IPS-20b (cell line): ENCODE data around the gene YIF1B.
"Not testable (repeated sequence)": the region's sequence is repeated elsewhere in the genome, so short reads cannot be mapped to it uniquely, and the experiment has no call there.

Experiments used
- H3K27ac ChIP-seq: one replicate; pipeline ENCODE4 v1.5.1; 2013; ENCODE audit warnings: low read length
- H3K27me3 ChIP-seq: 2 replicates; pipeline ENCODE4 v1.6.1; 2013; ENCODE audit warnings: mild to moderate bottlenecking, low read length, inconsistent platforms; ENCODE audit not compliant: insufficient read depth
- H3K36me3 ChIP-seq: 2 replicates; pipeline ENCODE4 v1.6.1; 2013; ENCODE audit warnings: low read depth, mild to moderate bottlenecking, inconsistent platforms, low read length, moderate library complexity; ENCODE audit not compliant: insufficient read depth
- H3K4me1 ChIP-seq: 2 replicates; pipeline ENCODE4 v1.6.1; 2013; ENCODE audit warnings: mild to moderate bottlenecking, control low read depth, inconsistent platforms, low read length, moderate library complexity; ENCODE audit not compliant: insufficient read depth
- H3K4me3 ChIP-seq: 2 replicates; pipeline ENCODE4 v1.5.1; 2013; ENCODE audit warnings: mild to moderate bottlenecking, low read length, inconsistent platforms
- H3K9ac ChIP-seq: 2 replicates; pipeline ENCODE4 v1.6.1; 2013; ENCODE audit warnings: low read depth, mild to moderate bottlenecking, inconsistent platforms, low read length, moderate library complexity
- H3K9me3 ChIP-seq: 2 replicates; pipeline ENCODE4 v1.6.1; 2013; ENCODE audit warnings: mild to moderate bottlenecking, low read depth, low read length, inconsistent platforms; ENCODE audit not compliant: insufficient read depth

The YIF1B gene

DNA sequence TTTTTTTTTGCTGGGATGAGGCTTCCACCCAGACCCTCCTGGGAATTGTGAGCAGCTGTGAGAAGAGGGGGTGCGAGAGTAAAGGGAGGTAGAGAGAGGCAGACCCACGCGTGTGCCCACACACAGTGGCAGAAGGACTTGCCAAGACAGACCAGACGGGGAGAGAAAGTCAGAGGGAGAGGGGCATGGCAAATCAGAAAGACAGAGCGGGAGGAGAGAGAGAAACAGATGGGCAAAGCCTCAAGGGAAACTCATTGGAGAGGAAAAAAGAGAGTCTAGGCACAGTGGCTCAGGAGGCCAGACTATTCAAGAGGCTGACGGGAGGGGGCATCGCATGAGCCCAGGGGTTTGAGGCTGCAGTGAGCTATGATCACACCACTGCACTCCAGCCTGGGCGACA is 36.9 kb upstream of the YIF1B start:
- Histone ChIP-seq H3K9ac (no peak overlapping the region), H3K27me3 (peaks cover 15% of the 10 kb centered on the region), H3K36me3 (no peaks in the 10 kb centered on the region), H3K9me3 (no peaks in the 10 kb centered on the region), H3K4me1 (no peaks in the 10 kb centered on the region), H3K4me3 (no peak overlapping the region), H3K27ac (no peak overlapping the region)

DNA sequence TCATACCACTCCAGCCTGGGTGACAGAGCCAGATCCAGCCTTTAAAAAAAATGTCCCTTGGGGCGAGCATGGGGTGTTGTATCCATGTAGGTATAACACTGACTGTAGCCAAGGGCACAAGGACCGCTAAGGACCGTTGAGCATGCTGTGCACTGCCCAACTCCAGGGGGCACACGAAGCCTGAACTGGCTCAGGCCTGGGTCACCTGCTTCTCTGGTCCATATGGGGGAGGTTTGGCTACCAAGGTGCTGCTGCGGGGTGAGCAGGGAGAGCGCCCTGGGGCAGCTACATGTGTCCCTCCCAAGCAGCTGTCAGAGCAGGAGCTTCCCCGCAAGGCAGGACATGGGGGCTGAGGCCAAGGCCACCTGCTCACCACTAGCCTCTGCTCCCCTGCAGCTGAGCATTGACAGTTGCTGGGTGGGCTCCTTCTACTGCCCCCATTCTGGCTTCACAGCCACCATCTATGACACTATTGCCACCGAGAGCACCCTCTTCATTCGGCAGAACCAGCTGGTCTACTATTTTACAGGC is 36.2 kb upstream of the YIF1B start:
- H3K27ac ChIP-seq = no peak overlapping the region
- peaks cover 13% of the 10 kb centered on the region for H3K27me3 ChIP-seq
- H3K9ac ChIP-seq = no peak overlapping the region

DNA sequence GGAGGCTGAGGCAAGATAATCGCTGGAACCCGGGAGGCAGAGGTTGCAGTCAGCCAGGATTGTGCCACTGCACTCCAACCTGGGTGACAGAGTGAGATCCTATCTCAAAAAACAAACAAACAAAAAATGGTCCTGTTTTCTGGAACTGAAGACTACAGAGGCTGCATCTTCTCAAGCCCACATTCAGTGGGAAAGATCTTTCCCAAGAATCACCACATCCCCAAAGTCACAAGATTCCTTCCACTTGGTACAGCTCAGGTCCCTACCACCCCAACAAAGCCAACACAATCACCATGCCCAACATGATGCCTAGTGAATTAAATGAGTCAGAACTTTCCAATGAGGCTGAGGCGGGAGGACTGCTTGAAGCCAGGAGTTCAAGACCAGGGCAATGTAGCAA is 35.1 kb upstream of the YIF1B start:
- Histone ChIP-seq H3K27me3 (0 out of 2 replicates have a peak, but pooled peaks cover 3% of the 10 kb centered on the region), H3K27ac (no peak overlapping the region), H3K9ac (no peak overlapping the region), H3K9me3 (no peaks in the 10 kb centered on the region), H3K36me3 (no peaks in the 10 kb centered on the region), H3K4me3 (no peak overlapping the region), H3K4me1 (no peaks in the 10 kb centered on the region)

More for the DNA sequence above, 36.2 kb upstream of the YIF1B start:
- H3K4me3 ChIP-seq = no peak overlapping the region
- H3K36me3 ChIP-seq = no peaks in the 10 kb centered on the region
- H3K4me1 ChIP-seq = no peaks in the 10 kb centered on the region
- H3K9me3 ChIP-seq = no peaks in the 10 kb centered on the region

DNA sequence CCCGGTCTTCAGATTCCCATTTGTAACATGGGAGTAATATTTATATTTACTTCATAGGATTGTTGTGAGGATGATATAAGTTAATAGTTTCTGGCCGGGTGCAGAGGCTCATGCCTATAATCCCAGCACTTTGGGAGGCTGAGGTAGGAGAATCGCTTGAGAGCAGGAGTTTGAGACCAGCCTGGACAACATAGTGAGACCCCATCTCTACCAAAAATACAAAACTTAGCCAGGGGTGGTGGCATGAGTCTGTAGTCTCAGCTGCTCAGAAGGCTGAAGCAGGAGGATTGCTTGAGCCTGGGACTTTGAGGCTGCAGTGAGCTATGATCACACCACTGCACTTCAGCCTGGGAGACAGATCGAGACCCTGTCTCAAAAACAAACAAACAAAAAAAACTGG is 31.1 kb upstream of the YIF1B start:
- no peaks in the 10 kb centered on the region for H3K36me3 ChIP-seq
- H3K27me3 ChIP-seq = no peaks in the 10 kb centered on the region
- H3K4me1 ChIP-seq = no peaks in the 10 kb centered on the region
- H3K4me3 ChIP-seq = no peak overlapping the region
- no peak overlapping the region for H3K9ac ChIP-seq
- no peaks in the 10 kb centered on the region for H3K9me3 ChIP-seq
- no peak overlapping the region for H3K27ac ChIP-seq

DNA sequence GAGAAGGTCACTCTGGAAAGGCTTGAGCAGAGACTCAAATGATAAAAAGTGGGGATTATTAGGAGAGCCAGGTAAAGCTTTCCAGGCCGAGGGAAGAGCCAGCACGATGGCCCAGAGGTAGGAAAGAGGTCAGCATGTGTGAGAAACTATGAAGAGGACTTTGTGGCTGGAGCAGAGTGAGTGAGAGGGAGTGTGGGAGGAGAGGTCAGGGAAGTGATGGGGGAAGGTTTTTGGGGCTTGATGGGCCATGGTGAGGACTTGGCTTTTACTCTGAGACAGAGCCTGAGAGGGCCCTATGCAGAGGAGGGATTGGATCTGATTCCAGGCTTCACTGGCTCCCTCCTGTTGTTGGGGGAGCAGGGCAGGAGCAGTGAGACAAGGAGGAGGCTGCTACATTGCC is 25.2 kb upstream of the YIF1B start:
- Histone ChIP-seq H3K27me3 (no peaks in the 10 kb centered on the region), H3K4me1 (peaks cover 4% of the 10 kb centered on the region; the same call in 1 of the 2 replicates)

DNA sequence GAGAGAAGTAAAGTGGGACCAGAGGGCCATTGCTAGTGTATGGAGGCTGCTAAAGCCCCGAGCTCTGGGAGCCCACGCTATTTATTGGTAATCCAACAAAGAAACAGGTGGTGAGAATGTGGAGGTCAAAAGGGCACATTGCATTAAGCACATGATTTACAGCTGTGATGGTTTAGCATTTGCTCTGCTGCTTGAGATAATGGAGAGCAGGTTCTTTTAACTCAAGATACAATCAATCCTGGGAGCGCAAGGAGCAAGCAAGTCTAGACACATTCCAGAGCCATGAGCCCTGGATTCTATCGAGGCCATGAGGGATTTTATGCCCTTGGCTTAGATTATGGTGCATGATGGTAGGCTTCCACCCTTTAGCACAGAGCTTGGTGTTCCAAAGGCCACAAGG is 23.3 kb upstream of the YIF1B start:
- H3K4me1 ChIP-seq, H3K9me3 ChIP-seq, H3K4me3 ChIP-seq, H3K27ac ChIP-seq, H3K27me3 ChIP-seq, H3K36me3 ChIP-seq, H3K9ac ChIP-seq: not testable (repeated sequence)

More for the DNA sequence above, 25.2 kb upstream of the YIF1B start:
- Histone ChIP-seq H3K9ac (no peak overlapping the region), H3K4me3 (no peak overlapping the region), H3K9me3 (no peaks in the 10 kb centered on the region), H3K27ac (no peak overlapping the region), H3K36me3 (no peaks in the 10 kb centered on the region)

DNA sequence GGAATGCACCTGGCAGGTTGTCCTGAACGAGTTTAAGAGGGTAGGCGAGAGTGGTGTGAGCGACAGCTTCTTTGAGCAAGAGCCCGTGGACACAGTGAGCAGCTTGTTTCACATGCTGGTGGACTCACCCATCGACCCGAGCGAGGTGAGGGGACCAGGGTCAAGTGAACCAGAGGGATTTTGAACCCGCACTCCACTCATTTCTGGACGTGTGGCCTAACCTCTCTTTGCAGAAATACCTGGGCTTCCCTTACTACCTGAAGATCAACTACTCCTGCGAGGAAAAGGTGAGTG is 21.6 kb upstream of the YIF1B start:
- H3K27me3 ChIP-seq = no peaks in the 10 kb centered on the region
- H3K36me3 ChIP-seq = no peaks in the 10 kb centered on the region
- peak overlapping the region; percentile 93 for H3K4me3 ChIP-seq
- H3K27ac ChIP-seq = no peak overlapping the region
- peak overlapping the region; percentile 59; the same call in 1 of the 2 replicates for H3K9ac ChIP-seq
- no peaks in the 10 kb centered on the region for H3K9me3 ChIP-seq
- peaks cover 4% of the 10 kb centered on the region; the same call in 1 of the 2 replicates for H3K4me1 ChIP-seq

DNA sequence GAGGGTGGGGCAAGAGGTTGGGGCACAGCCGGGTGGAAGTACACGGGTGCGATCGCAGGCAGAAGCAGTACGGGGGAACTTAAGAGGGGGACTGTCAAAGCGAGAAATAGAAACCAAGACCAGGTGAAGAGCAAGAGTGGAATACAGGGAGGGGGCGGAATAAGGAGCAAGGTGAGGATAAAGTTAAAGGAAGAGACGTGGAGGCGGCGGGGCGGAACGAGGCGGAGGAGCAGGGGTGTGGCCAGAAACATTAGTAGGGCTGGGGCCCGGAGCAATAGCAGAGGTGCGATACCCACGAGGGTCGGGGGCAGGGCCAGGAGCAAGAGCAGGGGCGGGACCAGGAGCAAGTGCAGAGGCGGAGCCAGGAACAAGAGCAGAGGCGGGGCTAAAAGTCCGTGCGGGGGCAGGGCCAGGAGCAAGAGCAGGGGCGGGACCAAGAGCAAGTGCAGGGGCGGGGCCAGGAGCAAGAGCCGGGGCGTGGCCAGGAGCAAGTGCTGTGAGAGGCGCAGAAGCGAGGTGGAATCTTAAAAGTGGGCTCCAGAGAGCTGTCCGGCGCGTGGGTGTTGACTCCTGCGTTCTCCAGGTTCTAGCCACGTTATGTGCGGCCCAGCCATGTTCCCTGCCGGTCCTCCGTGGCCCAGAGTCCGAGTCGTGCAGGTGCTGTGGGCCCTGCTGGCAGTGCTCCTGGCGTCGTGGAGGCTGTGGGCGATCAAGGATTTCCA is 21.1 kb upstream of the YIF1B start:
- Histone ChIP-seq H3K4me3 (peak overlapping the region; percentile 93), H3K36me3 (no peaks in the 10 kb centered on the region), H3K27me3 (no peaks in the 10 kb centered on the region), H3K27ac (no peak overlapping the region), H3K4me1 (peaks cover 4% of the 10 kb centered on the region; the same call in 1 of the 2 replicates), H3K9ac (peak overlapping the region; percentile 59; the same call in 1 of the 2 replicates), H3K9me3 (no peaks in the 10 kb centered on the region)

DNA sequence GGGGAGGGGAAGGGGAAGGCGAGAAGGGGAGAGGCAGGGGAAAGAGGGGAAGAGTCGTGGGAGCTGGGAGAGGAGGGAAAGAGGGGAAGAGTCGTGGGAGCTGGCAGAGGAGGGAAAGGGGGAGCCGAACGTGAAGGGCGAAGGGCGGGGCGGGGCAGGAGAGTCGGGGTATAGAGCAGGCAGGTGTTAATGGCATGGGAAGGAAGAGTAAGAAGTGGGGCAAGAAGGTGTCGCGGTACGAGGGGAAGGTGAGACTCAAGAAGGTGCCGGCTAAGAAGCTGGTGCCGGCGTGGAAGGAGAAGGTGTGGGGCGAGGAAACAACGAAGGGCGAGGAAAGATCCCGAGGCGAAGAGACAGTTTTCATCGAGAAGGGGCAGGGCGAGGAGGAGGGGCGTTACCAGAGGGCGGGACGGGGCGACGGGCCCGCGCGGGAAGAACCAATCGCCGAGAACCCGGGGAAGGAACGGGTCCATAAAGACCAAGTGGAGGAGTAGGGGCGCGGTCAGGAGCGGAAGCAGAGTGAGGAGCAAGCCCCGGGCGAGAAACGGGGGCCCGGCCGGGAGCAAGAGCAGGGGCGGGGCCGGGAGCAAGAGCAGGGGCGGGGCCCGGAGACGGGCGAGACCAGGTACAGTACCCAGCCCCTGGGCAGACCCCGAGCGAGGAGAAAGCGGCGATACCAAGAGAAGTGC is 20.3 kb upstream of the YIF1B start:
- no peaks in the 10 kb centered on the region for H3K9me3 ChIP-seq
- no peak overlapping the region for H3K27ac ChIP-seq
- H3K36me3 ChIP-seq = no peaks in the 10 kb centered on the region
- H3K4me3 ChIP-seq = peak overlapping the region; percentile 93
- H3K4me1 ChIP-seq = peaks cover 4% of the 10 kb centered on the region; the same call in 1 of the 2 replicates
- H3K9ac ChIP-seq = peak overlapping the region; percentile 48; the same call in 1 of the 2 replicates
- no peaks in the 10 kb centered on the region for H3K27me3 ChIP-seq

DNA sequence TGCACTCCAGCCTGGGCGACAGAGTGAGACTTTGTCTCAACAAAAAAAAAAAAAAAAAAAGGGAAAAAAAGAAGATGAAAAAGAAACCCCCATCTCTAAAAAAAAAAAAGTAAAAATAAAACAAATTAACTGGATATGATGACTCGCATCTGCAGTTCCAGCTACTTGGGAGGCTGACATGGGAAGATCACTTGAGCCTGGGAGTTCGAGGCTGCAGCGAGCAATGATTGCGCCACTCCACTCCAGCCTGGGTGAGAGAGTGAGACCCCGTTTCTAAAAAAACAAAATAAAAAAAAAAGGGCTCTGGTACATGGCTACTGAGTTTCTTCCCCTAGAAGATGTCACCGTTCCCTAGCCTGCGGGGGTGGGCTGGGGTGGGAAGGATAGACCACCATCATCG is 17.5 kb upstream of the YIF1B start:
- Histone ChIP-seq H3K27me3 (no peaks in the 10 kb centered on the region), H3K27ac (no peak overlapping the region), H3K36me3 (no peaks in the 10 kb centered on the region), H3K9me3 (no peaks in the 10 kb centered on the region), H3K4me1 (peaks cover 4% of the 10 kb centered on the region; the same call in 1 of the 2 replicates), H3K9ac (no peak overlapping the region), H3K4me3 (no peak overlapping the region)

DNA sequence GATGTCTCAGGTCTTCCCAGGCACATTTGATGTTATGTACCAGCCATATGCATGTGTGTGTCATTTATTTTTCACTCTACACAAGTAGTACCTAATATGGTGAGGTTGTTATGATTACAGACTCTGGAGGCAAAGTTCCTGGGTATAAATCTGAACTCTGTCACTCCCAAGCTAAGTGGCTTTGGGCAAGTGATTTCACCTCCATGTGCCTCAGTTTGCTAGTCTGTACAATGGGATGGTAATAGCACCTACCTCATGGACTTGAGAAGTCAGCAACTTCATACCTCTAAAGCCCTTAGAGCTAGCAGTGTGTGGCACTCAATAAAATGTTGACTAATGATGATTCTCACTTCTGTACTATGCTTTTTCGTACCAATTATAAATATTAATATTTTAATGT is 16.0 kb upstream of the YIF1B start:
- Histone ChIP-seq H3K36me3 (peaks cover 11% of the 10 kb centered on the region), H3K9me3 (no peaks in the 10 kb centered on the region), H3K9ac (no peak overlapping the region), H3K27me3 (no peaks in the 10 kb centered on the region), H3K4me3 (no peak overlapping the region), H3K4me1 (no peaks in the 10 kb centered on the region), H3K27ac (no peak overlapping the region)

DNA sequence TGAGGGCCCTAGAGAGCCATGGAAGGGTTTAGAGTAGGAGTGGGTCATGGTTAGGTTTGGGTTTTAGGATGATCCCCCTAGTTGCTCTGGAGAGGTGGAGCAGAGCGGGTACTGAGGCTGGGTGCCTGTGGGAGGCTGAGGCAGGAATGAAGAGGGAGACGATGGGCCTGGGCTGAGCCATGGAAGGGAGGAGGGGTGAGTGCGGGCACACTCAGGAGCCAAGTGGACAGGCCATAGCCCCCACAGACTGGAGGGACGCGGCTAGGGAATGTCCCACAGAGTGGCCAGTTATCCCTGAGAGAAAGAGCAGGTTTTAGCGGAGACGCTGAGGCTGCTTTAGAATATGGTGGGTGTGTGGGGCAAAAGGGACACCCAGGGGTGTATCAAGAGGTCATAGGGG is 13.9 kb upstream of the YIF1B start:
- Histone ChIP-seq H3K27ac (no peak overlapping the region), H3K27me3 (no peaks in the 10 kb centered on the region)

More for the DNA sequence above, 13.9 kb upstream of the YIF1B start:
- Histone ChIP-seq H3K36me3 (peaks cover 12% of the 10 kb centered on the region), H3K4me1 (no peaks in the 10 kb centered on the region), H3K4me3 (no peak overlapping the region), H3K9ac (no peak overlapping the region), H3K9me3 (no peaks in the 10 kb centered on the region)
